Natural killer cell (primary cell): ENCODE results near the gene XPA. TPM values are rescaled to one million over a fixed set of nuclear protein-coding genes. Genes with fewer than 3 reads are reported as not detected.

ENCODE experiments used
- ATAC-seq, 3 donors: fragments of 150-1000 bp in 2 of 3; fragments of 200-7000 bp in 1 of 3; cut with Tn5 transposase; 1 replicate in 1 of 3; 2 replicates in 2 of 3; pipeline ENCODE4 v1.10.0; 2021; ENCODE audit warnings: mild to moderate bottlenecking in 2 of 3, moderate library complexity in 2 of 3
- DNase-seq, 2 donors: peaks; one replicate each; pipeline versions ENCODE4 v3.0.0 to v3.0.0-alpha.2; 2013 to 2021; ENCODE audit warnings: mixed read lengths in 1 of 2
- H3K27ac ChIP-seq: one replicate; pipeline ENCODE4 v1.5.1; 2013; ENCODE audit warnings: mild to moderate bottlenecking, low read length
- H3K27me3 ChIP-seq: one replicate; pipeline ENCODE4 v1.6.1; 2013; ENCODE audit warnings: low read length; ENCODE audit not compliant: control insufficient read depth, insufficient read depth
- H3K36me3 ChIP-seq: one replicate; pipeline ENCODE4 v1.6.1; 2013; ENCODE audit warnings: low read length; ENCODE audit not compliant: control insufficient read depth, insufficient read depth
- H3K4me1 ChIP-seq: one replicate; pipeline ENCODE4 v1.6.1; 2013; ENCODE audit warnings: low read length; ENCODE audit not compliant: control insufficient read depth, insufficient read depth
- H3K4me3 ChIP-seq: one replicate; pipeline ENCODE4 v1.5.1; 2013; ENCODE audit warnings: low read length
- H3K9me3 ChIP-seq: one replicate; pipeline ENCODE4 v1.6.1; 2013; ENCODE audit warnings: low read length; ENCODE audit not compliant: control insufficient read depth, insufficient read depth
- H3K27ac Mint-ChIP-seq, 2 donors: one replicate each; pipeline ENCODE4 v1.8.0; 2022; ENCODE audit warnings: mild to moderate bottlenecking in 2 of 2, mixed read lengths in 2 of 2, moderate library complexity in 1 of 2
- H3K27me3 Mint-ChIP-seq, 2 donors: one replicate each; pipeline ENCODE4 v1.8.0; 2022; ENCODE audit warnings: low read depth in 2 of 2, mixed read lengths in 2 of 2
- H3K36me3 Mint-ChIP-seq: one replicate; pipeline ENCODE4 v1.8.0; 2022; ENCODE audit warnings: mixed read lengths
- H3K4me1 Mint-ChIP-seq, 2 donors: one replicate each; pipeline ENCODE4 v1.8.0; 2022; ENCODE audit warnings: mixed read lengths in 2 of 2
- H3K4me3 Mint-ChIP-seq: one replicate; pipeline ENCODE4 v1.8.0; 2022; ENCODE audit warnings: mild to moderate bottlenecking, moderate library complexity, mixed read lengths
- H3K9me3 Mint-ChIP-seq, 2 donors: one replicate each; pipeline ENCODE4 v1.8.0; 2022; ENCODE audit warnings: mixed read lengths in 2 of 2
- WGBS: methylation state at CpG from one replicate; pipeline ENCODE4 v1.1.7; 2013; ENCODE audit warnings: missing lambda C conversion rate; ENCODE audit not compliant: insufficient coverage; 5-methylcytosine and 5-hydroxymethylcytosine counted together
- intact Hi-C: fragments of 100-400 bp; cut with micrococcal nuclease; formaldehyde crosslinking; loops from one replicate; pipeline ENCODE4 v1.14.2; 2022
- total RNA-seq, 4 donors: library from RNA; stranded (reverse); fragments of 120-200 nt in 1 of 4; gene quantifications; one replicate each; pipeline versions ENCODE4 v1.2.3 to v1.2.4, GENCODE V29; 2013 to 2022
- TF ChIP-seq, protein P1 (sequence below): fragments of 200-600 bp; IDR thresholded peaks from one replicate; pipeline ENCODE4 v1.8.0; 2022; ENCODE audit warnings: antibody characterized with exemption

XPA gene
- total RNA-seq, 3 donors from 2014 or later (not counting 1 experiment from before 2014, with no cell fraction given): 21.7 to 28.4 (median 25.6) TPM

DNA sequence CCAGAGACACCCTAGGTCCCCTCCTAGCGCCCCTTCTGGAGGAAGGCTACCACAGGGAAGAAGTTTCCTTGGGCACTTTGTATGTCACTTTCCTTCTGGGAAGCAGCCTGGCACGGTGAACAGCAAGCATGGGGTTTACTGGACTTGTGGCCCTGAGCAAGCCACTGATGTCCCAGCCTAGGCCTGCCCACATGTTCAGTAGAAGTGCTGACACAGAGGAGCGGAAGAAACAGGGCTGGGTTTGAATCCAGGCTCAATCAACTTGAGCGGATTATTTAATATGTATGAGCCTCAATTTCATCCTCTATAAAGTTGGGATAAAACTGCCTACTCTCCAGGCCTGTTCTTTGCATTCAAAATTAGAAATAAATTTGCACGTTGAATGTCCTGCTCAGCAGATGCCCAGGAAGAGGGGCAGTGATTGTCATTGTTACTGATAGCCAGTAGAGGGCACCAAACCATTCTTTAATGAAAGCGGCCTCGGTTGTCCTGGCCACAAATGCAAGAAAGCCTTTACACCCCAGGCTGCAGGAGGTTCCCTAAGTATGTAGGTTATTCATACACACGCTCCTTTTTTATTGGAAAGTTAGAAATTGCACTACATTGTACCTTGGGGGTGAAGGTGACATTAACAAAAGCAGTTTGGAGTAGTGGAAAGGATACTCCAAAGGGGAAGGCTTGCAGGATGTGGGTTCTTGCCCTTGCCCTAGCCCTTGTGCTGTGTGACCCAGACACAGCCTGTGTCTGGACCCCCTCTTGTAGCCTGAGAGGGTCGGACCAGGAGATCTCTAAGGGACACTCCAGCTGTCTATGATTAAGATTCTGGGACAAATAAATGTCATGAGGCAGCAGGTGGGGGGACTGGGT lies 13.4 kb upstream of the XPA start:
- H3K36me3 ChIP-seq: no peaks in the 10 kb centered on the region
- intact Hi-C loops: loop anchor here (5.0 to 10.0 kb wide), 3 partner anchors 197 to 552 kb away; no protein-coding TSS in a partner anchor
- H3K4me3 ChIP-seq: no peak overlapping the region
- 30% methylated on average over 9 of the region's 9 CpGs for WGBS
- H3K4me3 Mint-ChIP-seq: peak overlapping the region; percentile 14
- no peaks in the 10 kb centered on the region for H3K9me3 ChIP-seq
- H3K36me3 Mint-ChIP-seq: no peaks in the 10 kb centered on the region
- ATAC-seq (peak; percentile 82 to 94 (median 92)), DNase-seq (peak in 1 of 2 donors; percentile 83)
- peaks cover 17 to 38% of the 10 kb centered on the region in 2 donors for H3K27me3 Mint-ChIP-seq
- H3K4me1 ChIP-seq: peaks cover 15% of the 10 kb centered on the region
- TF ChIP-seq, protein P1, sequence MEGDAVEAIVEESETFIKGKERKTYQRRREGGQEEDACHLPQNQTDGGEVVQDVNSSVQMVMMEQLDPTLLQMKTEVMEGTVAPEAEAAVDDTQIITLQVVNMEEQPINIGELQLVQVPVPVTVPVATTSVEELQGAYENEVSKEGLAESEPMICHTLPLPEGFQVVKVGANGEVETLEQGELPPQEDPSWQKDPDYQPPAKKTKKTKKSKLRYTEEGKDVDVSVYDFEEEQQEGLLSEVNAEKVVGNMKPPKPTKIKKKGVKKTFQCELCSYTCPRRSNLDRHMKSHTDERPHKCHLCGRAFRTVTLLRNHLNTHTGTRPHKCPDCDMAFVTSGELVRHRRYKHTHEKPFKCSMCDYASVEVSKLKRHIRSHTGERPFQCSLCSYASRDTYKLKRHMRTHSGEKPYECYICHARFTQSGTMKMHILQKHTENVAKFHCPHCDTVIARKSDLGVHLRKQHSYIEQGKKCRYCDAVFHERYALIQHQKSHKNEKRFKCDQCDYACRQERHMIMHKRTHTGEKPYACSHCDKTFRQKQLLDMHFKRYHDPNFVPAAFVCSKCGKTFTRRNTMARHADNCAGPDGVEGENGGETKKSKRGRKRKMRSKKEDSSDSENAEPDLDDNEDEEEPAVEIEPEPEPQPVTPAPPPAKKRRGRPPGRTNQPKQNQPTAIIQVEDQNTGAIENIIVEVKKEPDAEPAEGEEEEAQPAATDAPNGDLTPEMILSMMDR: peak; percentile 86
- H3K27ac Mint-ChIP-seq: peak overlapping the region in 1 of 2 donors; percentile 40
- peaks cover 14 to 24% of the 10 kb centered on the region in 2 donors for H3K4me1 Mint-ChIP-seq
- H3K27me3 ChIP-seq: no peaks in the 10 kb centered on the region
- no peaks in the 10 kb centered on the region for H3K9me3 Mint-ChIP-seq
- H3K27ac ChIP-seq: no peak overlapping the region

DNA sequence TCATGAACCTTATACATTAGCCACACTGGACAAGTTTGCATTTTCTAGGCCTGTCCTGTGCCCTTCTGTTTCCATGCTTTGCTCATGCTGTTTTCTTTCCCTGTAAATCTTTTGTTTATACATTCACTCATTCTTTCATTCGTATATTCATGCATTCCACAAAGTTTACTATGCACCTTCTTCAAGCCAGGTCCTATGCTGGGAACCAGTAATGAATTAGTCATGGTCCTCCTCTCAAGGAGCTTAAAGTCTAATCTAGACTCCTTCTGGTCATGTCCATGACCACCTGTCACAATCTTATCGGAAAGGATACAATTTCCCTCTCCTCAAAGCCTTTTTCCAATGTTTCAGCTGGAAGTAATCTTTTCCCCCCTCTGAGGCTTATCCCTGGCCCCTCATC lies 9.1 kb upstream of the XPA start:
- Mint-ChIP-seq H3K27me3 (peaks cover 22 to 48% of the 10 kb centered on the region in 2 donors), H3K9me3 (no peaks in the 10 kb centered on the region), H3K27ac (no peak overlapping the region), H3K4me3 (no peak overlapping the region), H3K4me1 (peaks cover 12 to 25% of the 10 kb centered on the region in 2 donors), H3K36me3 (no peaks in the 10 kb centered on the region)
- Histone ChIP-seq H3K36me3 (no peaks in the 10 kb centered on the region), H3K27me3 (no peaks in the 10 kb centered on the region), H3K27ac (no peak overlapping the region), H3K4me1 (peaks cover 16% of the 10 kb centered on the region), H3K4me3 (no peak overlapping the region), H3K9me3 (no peaks in the 10 kb centered on the region)
- TF ChIP-seq, protein P1: no peak
- intact Hi-C loops: no loop called here
- ATAC-seq (no peak), DNase-seq (no peak)
- WGBS: 93% methylated on average over 2 of the region's 2 CpGs

DNA sequence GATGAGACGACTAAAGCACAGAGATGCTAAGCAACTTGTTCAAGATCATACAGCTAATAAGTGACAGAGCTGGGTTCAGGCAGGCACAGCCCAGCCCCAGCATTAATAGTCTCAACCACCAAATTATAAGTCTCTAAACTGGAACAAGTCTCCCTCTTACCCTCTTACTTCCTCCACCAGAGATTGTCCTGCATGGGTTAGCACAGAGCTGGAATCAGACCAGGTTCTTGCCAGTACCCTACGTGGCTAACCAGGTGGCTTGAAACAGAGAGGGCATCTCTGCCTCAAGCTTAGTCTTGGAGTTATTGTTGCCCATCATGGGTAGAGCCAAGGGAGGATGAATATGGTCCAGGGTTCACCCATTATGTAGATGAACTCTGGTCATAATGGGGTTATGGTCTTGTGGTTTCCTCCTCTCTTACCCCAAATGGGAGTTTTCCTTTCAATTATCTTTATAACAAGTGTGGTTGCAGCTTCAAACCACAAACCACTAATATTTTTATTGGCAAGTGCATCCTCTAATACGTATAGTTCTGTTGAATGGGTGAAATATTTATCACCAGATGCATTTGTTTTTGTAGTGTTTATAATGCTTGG lies 8.3 kb upstream of the XPA start:
- Mint-ChIP-seq H3K36me3 (no peaks in the 10 kb centered on the region), H3K27me3 (peaks cover 23 to 50% of the 10 kb centered on the region in 2 donors), H3K4me3 (no peak overlapping the region), H3K9me3 (no peaks in the 10 kb centered on the region), H3K4me1 (peaks cover 6 to 17% of the 10 kb centered on the region in 2 donors), H3K27ac (no peak overlapping the region)
- Histone ChIP-seq H3K27me3 (no peaks in the 10 kb centered on the region), H3K4me3 (no peak overlapping the region), H3K4me1 (peaks cover 8% of the 10 kb centered on the region), H3K36me3 (no peaks in the 10 kb centered on the region), H3K27ac (no peak overlapping the region), H3K9me3 (no peaks in the 10 kb centered on the region)
- TF ChIP-seq, protein P1: no peak
- DNase-seq: peak in 1 of 2 donors; percentile 42
- 60% methylated on average over 2 of the region's 3 CpGs for WGBS
- peak in 2 of 3 donors; percentile 25 to 40 for ATAC-seq
- intact Hi-C loops: no loop called here
